H1 (cell line): ENCODE data around the gene RFPL1.

Source experiments
- CTCF ChIP-seq, 3 experiments: IDR thresholded peaks; 1 replicate in 2 of 3; 2 replicates in 1 of 3; pipeline versions ENCODE4 v1.5.1 to v1.6.1; 2011; ENCODE audit warnings: low read length in 3 of 3, mild to moderate bottlenecking in 3 of 3, inconsistent platforms in 2 of 3, low read depth in 1 of 3, moderate library complexity in 1 of 3; ENCODE audit not compliant: insufficient read depth in 1 of 3; ENCODE audit errors: control extremely low read depth in 1 of 3
- HDAC2 ChIP-seq, 2 experiments: fragments of 300-600 bp in 1 of 2; sonication (generic) in 1 of 2; IDR thresholded peaks; 2 replicates each; pipeline ENCODE4 v1.6.1; 2011 to 2012; ENCODE audit warnings: low read depth in 2 of 2, low read length in 2 of 2, mild to moderate bottlenecking in 2 of 2, moderate library complexity in 2 of 2, borderline replicate concordance in 1 of 2, inconsistent platforms in 1 of 2
- RAD21 ChIP-seq, 2 experiments: IDR thresholded peaks in 1 of 2; conservative IDR thresholded peaks in 1 of 2; 2 replicates each; pipeline ENCODE4 v1.6.1; 2011; ENCODE audit warnings: low read depth in 2 of 2, low read length in 2 of 2, improper control_type of control experiment in 1 of 2, inconsistent platforms in 1 of 2, mild to moderate bottlenecking in 1 of 2, moderate library complexity in 1 of 2
- RXRA ChIP-seq: IDR thresholded peaks from 2 replicates; pipeline ENCODE4 v1.6.1; 2011; ENCODE audit warnings: low read depth, mild to moderate bottlenecking, low read length, moderate library complexity; ENCODE audit not compliant: insufficient read depth
- SUZ12 ChIP-seq: fragments of 200-600 bp; sonication (generic); IDR thresholded peaks from 2 replicates; pipeline ENCODE4 v1.6.1; 2012; ENCODE audit warnings: mild to moderate bottlenecking, inconsistent platforms, low read length, moderate library complexity, mixed read lengths

DNA sequence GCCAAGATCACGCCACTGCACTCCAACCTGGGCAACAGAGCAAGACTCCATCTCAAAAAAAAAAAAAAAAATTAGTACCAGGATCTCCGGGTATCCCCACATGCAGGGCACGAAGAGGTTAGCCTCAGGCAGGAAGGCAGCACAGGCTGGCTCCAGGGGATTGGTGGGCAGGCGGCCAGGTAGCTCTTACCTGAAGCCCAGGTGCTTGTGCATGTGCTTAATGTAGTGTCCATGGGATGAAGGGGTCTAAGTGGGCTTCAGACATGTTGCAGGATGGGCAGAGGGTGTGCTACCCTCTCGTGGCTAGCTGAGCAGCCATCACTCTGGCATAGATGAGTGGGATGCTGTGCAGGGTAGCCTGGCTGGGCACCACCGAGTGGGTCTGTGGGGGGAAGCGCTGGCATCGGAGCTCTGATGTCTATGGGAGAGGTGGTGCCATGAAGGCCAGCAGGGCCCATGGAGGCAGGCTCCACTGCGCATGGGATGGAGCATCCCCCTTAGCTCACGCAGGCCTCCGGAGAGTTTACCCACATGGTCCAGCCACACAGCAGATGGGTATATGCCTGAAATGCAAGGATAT lies 11.0 kb downstream of the RFPL1 start:
- TF ChIP-seq CTCF (IDR thresholded peaks at IDR 0.05; ENCODE audit: control extremely low read depth in 1 of 3, insufficient read depth in 1 of 3, low read depth in 1 of 3, low read length in 3 of 3) (no peak), RAD21 (IDR thresholded peaks at IDR 0.05 in 1 of 2, conservative IDR thresholded peaks at IDR 0.05 in 1 of 2; ENCODE audit: low read depth in 2 of 2, low read length in 2 of 2) (no peak), HDAC2 (IDR thresholded peaks at IDR 0.05; ENCODE audit: borderline replicate concordance in 1 of 2, low read depth in 2 of 2, low read length in 2 of 2) (no peak), RXRA (no peak), SUZ12 (no peak)
